NCI-H345 treated with DMSO at 0.1 percent for 48 hours (cell line): ENCODE results near the gene GPRIN1.
"Not testable (repeated sequence)": the region's sequence is repeated elsewhere in the genome, so short reads cannot be mapped to it uniquely, and the experiment has no call there.

Experiments used
- DNase-seq: peaks from one replicate; lab custom pipeline; 2025; ENCODE audit not compliant: unreplicated experiment; lab: John Stamatoyannopoulos, UW

The GPRIN1 gene

DNA sequence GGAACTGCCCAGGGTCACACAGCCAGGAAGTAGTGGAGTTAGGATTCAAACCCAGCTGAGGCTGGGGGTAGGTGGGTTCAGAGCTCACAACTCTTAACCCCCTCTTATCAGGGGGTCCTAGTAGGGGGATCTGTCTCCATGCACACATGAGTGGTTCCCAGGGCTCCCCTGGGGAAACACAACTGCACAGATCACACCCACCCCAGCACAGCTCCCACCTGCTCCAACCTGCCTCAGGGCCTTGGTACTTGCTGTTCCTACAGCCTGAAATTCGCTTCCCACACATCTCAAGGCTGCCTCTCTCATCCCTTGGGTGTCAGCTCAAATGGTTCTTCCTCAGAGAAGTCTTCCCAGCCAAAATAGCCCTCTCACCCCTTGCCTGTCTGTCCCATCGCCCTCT is 15.6 kb upstream of the GPRIN1 start:
- no peak for DNase-seq

DNA sequence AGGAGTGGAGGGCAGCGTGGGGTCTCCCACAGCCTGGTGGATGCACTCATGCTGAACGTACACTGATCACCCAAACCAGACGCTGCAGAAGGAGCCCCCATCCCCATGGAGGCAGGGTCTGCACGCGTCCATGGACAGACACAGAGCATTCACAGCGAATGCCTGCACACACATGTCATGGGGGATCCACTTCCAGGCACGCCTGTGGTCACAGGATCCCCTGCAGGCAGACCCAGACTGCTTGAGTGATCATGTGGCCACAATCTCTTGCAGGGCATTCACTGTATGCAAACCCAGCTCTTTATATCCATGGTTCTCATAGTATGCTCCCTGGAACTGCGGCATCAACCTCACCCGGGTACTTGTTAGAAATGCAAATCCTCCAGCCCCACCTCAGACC is 15.0 kb upstream of the GPRIN1 start:
- no peak for DNase-seq

DNA sequence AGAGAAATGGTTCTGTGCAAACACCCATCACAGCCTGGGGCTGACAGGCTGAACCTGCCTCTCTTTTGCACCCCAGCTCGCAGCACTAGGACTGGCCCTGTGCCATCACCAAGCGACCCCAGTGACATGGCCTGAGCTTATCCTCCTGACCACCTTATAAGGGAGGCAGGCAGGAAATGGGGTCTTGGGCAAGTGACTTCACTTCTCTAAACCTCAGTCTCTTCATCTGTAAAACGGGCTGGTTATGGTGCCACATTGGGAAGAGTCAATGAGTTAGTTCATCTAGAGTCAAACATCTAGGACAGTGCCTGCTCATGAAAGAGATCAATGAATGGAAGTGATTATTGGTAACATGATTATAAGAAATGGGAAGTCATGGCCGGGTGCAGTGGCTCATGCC is 14.2 kb upstream of the GPRIN1 start:
- no peak for DNase-seq

DNA sequence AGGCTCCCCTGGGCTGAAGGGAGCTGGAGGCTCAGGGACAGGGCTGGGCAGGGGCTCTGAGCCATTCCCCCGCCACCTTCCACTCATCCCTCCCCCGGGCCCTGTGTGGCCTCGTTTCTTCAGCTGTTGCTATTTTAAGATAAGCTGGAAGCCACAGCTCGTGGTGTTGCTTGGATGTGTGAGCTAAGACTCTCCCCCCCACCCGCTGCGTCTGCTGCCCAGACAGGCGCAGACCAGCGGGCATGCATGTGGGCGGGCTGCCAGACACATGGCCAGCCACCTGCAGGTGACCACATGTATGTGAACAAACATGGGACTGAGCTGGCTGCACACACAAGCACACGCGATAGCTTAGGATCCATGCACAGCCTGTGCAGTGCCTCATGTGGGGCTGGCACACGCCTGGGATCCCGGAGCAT is 11.7 kb upstream of the GPRIN1 start:
- no peak for DNase-seq

DNA sequence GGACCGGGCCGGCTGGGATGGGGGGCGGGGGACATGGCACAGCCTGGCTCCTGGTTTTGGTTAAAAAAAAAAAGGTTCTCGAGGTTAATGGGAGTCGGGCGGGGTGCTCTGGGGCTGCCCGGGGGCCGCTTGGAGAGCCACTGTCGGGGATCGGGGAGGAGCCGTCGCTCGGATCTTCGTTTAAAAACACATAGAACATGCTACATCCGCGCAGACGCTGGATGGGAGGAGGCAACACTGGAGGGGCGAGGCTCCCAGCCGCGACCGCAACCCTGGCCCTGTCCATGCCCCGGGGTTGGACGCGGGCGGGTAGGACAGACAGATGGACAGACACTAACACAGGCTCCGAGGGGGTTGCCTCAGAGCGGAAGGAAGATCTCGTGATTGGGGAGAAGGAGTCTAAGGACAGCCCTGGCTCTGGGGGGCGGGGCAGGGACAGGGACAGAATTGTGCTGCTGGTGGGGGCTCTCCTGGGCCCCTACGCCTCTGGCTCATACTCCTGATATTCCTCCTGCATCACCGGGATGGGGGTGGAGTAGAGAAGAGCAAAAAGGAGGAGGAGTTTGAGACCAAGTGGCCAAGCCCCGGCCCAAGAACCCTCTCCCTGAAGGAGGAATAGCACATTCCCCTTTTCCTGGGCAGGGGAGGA is 10.5 kb upstream of the GPRIN1 start:
- DNase-seq: no peak

DNA sequence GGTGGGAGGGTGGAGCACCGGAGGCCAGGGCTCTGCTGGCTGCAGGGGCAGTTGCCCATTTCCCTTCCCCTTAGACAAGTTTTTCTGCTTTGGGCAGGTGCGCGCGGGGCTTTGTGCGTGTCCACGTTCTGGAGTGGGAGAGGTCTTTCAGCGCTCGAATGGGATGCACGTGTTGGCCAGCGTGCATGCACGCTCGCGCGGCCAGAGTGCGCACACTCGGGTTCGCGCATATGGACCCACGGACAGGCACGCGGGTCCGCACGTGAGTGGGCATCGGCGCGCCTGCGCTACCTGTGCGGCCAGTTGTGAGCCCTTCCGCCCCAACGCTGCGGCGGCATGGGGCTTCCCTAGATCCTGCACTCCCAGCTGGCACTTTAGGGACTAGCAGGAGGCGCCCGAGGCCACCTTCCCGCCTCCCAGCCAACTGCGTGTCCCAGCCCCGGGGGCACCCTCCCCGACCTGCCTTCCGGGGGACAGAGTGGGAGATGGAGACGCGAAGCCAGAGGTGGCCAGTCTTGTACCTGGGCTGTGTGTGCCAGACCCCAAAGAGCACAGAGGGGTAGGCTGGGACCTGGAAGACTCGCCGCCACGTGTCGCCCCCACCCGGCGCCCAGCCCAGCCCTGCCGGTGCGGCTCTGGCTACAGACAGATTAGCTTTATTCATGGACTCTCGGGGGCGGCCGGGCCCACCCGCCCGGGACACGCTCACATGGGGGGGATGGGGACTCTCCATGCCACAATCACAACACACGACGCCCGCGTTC is 9.8 kb upstream of the GPRIN1 start:
- DNase-seq: no peak

DNA sequence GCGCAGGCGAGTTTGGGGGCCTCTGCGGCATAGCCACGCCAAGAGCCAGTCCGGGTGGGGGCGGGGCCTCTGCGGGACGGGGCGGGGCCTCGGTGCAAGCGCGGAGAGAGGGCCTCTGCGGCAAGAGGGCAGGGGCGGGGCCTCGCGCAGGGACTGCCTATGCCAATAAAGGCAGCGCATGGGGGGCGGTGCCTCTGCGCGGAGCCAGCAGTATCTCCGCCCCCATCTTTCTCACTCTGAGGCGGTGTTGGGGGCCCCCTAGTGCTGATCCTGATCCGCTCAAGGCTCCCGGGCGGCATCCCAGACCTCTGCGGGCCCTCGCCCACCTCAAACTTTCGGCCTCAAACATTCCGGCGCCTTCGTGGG is 9.2 kb upstream of the GPRIN1 start:
- DNase-seq: no peak

DNA sequence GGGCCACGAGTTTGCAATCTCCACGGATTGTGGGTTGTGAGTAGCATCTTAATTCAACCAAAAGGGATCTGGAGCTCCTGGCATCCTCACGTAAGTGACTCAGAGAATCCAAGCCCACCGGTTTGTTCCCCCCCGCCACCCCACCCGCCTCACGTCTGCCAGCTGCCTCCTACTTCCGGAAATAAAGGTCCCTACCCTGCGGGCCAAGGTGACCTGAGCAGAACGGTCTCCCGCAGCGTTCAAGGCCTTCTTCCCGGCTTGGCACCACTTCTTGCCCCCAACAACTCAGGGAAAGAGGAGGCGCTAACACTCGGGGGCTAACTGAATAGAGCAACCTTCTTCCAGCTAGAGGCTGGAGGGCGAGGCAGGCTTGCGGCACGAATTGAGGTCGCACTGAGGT is 8.8 kb upstream of the GPRIN1 start:
- DNase-seq: no peak

DNA sequence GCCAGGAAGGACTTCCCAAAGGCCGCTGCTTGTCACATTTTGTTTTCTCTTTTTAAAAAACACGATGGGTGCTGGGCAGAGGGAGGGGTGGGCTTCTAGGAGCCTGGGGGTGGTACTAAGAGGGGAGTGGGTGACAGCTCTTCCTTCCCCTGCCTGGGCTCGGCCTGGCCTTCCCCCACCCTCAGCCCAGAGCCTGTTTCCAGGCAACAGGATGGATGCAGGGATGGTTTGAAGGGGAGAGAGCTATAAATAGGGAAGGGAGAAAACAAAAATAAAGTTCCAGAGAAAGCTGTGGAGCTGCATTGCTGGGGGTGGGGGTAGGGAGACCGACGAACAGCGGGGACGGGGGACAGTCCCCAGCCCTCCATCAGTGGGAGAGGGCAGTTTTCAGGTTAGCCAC is 6.6 kb upstream of the GPRIN1 start:
- DNase-seq: no peak

DNA sequence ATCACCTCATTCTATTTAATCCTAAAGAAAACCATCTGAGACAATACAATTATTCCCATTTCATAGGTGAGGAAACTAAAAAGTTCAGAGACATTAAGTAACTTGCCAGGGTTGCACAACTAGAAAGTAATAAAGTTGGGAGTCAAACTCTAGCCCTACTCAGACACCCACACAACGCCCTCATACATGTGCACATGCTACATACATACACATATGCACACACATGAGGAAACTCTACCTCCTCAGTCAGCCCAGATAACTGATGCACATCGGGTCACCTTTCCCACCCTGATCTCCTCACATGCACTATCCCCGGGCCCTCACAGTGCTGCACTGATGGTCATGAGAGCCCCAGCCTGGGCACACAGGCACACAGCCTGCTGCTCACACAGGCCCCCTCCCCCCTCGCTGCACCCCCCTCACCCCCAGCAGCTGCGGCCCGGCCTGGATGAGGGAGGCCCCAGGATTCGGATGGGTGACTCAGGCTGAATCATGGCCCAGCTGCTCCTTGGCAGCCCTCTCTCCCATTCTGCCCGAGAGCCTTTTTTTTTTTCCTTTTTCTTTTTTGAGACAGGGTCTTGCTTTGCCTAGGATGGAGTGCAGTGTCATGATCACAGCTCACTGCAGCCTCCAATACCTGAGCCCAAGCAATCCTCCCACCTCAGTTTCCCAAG is 5.0 kb upstream of the GPRIN1 start:
- no peak for DNase-seq

DNA sequence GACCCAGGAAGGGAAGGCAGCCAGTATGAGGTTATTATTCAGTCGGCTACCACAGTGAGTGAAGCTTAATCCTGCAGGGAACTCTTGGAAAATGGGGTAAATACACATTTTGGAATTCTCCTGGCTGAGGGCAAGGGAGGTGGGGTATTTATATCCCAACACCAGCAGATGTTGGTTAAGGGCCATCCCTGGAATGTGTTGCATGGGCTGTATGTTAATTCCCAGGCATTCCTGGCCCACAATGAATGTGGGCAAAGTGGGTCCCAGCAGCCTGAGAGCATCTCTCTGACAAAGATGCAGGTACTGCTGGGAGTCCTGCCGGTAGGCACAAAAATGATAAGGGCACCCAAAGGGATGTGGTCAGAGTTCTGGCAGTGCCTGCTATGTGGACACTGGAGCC is 2.9 kb upstream of the GPRIN1 start:
- no peak for DNase-seq

DNA sequence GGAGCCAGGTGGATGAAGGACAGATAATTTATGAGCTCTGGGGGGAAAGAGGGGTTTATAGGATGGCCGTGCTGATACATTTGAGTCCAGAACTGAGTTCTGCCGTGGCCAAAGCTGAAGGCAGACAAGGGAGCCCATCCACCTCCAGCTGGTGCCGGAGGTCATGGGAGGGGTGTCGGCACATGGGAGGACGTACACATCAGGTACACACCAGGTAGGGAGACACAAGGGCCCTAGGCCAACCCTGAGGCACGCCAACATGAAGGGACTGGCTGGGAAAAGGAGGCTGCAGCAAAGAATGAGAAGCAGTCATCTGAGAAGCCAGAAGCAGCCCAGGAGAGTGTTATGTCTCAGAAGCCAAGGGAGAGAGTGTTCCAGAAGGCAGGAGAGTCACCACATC is 2.1 kb upstream of the GPRIN1 start:
- DNase-seq: no peak

DNA sequence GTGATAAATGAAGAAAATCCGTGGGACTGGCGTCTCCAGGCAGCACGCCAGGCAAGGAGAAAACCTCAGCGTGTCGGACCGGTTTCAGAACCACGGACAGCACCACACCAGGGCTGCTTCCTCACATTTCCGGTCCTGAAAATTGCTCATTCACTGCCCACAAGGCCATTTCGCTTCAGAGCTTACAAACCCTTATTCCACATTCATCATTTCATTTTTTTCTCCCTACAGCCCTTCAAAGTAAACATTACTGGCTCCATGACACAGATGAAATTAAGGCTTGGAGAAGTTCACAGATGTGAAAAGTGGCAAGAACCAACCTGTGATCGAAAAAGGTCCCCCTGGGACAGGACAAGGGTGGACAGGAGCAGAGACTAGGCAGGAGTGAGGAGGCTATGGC is 1.5 kb upstream of the GPRIN1 start:
- DNase-seq: no peak

DNA sequence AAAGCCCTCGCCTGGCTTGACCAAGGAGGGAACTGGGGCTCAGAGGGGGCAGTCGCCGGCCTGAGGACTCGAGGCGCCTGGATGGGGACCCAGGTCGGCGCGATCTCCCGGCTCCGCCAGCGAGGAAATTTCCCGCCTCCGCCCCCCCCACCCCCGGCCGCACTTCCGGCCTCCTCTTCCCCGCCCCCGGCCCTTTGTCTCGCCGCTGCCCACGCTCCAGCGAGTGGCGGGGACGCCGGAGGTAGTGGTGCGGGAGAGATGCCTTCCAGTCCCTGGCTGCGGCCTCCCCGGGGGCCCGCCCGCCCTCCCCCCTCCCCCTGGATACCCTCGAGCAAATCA is 448 bp upstream of the GPRIN1 start:
- DNase-seq: no peak

DNA sequence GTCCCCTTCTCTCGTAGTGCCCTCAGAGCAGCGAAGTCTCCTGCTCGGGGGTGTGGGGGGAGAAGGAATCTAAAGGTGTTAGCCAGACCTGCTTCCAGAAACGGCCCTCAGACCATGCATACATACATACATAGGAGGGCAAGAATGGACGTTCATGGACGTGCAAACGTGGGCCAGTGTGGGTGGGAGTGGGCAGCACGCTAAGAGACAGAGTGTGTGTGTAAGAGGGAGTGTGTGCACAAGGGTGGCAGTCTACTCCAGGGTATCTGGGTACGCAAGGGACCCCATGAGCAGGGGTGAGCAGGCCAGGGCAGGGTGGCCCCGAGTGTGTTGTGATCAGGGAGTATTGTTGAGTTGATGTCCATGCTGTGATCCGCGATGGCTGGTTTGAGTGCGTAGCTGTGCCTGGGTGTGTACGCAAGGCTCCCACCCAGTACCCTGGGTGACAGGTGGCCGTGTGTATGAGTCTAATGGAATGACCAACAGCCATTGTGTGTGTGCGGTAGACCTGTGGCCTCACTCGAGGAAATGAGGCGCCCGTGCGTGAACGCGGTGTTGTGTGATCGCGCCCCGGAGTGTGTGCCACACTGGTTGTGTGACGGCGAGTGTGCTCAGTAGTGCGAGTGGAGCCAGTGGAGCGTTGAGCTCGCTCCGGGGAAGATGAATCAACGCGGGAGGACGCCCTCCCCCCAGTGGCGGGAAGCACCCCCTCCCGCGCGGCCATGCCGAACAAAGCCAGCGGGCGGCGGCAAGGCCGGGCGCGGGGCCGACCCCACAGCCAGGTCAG is 826 bp downstream of the GPRIN1 start:
- peak; percentile 16 for DNase-seq

DNA sequence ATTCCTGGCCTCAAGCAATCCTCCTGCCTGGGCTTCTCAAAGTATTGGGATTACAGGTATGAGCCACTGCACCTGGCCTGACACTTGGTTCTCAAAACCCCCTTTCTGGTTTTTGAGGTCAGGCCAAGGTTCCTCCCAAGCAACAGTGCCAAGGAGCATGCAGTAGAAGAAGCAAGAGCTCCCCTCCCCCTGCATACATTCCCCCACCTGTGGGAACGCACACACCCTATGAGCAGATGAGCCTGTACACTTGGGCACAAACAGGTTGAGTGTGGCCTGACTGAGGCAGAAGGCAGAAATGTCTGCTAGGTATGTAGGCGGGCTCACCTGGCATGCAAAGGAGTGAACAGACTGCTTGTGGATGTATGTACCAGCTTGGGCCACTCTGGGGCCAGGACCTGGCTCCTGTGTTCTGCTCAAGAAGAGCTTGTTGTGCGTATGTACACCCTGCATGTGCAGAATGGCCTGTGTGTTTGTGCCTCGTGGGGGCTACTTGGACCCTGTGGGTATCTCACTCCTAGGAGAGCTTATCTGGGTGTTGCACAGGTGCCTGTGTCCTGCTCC is 1.7 kb downstream of the GPRIN1 start:
- no peak for DNase-seq

DNA sequence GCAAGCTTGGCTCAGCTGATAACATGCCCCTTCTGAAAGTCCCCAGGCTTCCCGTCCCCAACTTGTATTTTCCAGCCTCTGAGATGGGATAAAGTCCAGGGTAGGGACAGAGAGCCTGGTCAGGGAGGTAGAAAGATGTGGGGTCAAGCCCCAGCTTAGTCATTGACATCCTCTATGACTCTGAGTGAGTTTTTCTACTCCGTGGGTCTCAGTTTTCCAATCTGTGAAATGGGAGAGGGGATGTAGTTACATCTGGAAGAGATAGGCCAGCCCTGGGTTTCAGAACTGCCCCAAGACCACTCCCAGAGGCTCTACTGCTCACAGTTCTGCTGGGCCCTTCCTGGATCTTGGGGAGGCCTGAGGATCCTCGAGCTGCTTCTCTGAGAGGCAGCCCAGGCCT is 3.1 kb downstream of the GPRIN1 start:
- DNase-seq: no peak

DNA sequence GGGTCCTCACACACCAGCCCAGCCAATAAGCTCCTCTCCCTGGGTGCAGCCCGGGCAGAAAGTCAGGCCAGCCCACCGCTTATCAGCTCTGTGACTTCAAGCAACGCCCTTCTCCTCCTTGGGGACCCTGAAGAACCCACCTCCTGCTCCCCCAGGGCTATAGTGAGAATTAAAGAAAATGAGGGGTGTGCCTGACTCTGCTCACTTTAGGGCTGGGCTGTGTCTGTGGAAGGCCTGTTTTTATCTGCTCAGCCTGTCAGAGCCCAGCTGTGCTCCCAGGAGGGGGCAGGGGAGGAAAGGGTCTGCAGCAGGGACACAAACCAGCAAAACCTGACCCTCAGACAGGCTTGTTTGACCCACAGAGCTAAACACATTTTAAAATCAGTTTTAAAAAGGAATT is 3.9 kb downstream of the GPRIN1 start:
- DNase-seq: no peak

DNA sequence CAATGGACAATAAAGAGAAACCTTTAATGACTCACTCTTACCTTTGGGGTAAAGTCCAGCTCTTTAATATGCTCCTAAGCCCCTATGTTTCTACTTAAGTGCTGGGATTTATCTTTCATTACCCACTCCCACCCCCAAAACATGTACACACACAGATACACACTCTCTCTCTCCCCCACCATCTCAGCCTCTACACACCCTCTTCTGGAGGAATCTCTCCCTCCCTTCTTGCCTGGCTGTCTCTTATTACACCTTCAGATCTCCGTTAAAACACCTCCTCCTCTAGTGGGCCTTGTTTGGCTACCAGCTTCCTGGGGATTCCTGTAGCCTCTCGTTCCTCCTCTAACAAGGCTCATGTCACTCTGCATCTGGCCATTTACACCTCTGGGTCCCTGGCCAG is 6.9 kb downstream of the GPRIN1 start:
- DNase-seq: no peak

DNA sequence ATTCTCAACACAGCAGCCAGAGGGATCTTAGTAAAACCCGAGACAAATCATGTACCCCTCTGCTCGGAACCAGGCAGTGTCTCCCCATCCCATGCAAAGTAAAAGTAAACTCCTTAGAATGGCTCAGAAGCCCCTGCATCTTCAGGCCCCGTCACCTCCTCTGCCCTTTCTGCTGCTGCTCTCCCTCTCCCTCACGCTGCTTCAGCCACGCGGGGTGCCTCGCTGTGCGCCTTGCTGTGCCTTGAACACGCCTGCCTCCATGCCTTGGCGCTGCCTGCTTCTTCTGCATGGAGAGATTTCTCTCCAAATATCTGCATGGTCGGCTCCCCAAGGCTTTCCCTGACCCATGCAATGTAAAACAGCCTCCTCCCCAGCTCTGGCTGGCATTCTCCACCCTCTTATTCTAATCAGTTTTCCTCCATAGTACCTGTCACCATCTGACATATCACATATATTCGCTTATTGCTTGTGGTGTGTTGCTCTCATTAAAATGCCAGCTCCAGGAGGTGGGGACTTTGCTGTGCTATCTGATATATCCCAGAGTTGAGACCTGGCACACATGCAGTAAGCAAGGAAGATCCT is 8.0 kb downstream of the GPRIN1 start:
- no peak for DNase-seq

DNA sequence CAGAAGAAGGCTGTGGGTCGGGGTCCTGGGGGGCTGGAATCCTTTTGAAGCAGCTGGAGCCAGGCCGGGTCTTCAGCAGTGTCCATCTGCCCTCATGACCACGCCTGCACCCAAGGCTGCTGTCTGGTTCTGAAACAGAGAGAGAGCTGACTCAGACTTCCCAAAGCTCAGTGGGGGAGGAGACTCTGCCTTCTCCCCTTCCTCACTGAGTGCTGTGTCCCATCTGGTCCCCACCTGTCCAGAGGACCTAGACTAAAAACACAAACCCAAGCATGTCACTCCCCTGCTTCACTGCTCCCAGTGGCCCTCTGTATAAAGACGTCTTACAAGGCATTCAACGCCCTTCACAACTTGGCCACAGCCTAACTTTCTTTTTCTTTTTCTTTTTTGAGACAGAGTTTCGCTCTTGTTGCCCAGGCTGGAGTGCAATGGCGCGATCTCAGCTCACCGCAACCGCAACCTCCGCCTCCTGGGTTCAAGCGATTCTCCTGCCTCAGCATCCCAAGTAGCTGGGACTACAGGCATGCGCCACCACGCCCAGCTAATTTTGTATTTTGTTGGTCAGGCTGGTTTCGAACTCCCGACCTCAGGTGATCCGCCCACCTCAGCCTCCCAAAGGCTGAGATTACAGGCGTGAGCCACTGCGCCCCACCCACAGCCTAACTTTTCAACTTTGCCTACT is 10.1 kb downstream of the GPRIN1 start:
- not testable (repeated sequence) for DNase-seq
